K562 (cell line): ENCODE data around the gene DIP2B. TPM values are rescaled to one million over a fixed set of nuclear protein-coding genes. Genes with fewer than 3 reads are reported as not detected.

ENCODE experiments used
- ATAC-seq: fragments of 200-7000 bp; cut with Tn5 transposase; 3 replicates; pipeline ENCODE4 v1.9.1; 2020; ENCODE audit warnings: moderate library complexity
- BruUV-seq: library from RNA; stranded (reverse); fragments of 400-500 nt; replicated peaks from 2 replicates; lab custom pipeline; 2021; lab: Mats Ljungman, UMichigan
- CTCF ChIA-PET: fragments of 300-600 bp; formaldehyde crosslinking; extraction: SDS; loops from one replicate; lab custom pipeline; 2021; ENCODE audit warnings: low intra/inter-chr PET ratio; lab: Yijun Ruan, JAX
- POLR2A ChIA-PET: fragments of 300-600, 350-650 bp; sonication (Branson Sonifier 250); formaldehyde crosslinking; extraction: SDS; loops from one replicate; lab custom pipeline; 2021; ENCODE audit warnings: antibody characterized with exemption, inconsistent platforms; lab: Yijun Ruan, JAX
- DNase-seq, 4 experiments: peaks; one replicate each; pipeline versions ENCODE4 v3.0.0 to v3.0.0-alpha.2; 2011 to 2018; ENCODE audit warnings: low spot score in 3 of 4, mixed read lengths in 3 of 4; ENCODE audit errors: extremely low read depth in 1 of 4
- FAIRE-seq: peaks from 2 replicates; lab custom pipeline; 2011; peaks lifted over from hg19 to GRCh38; lab: Jason Lieb, UNC
- H2AFZ ChIP-seq: 2 replicates; pipeline ENCODE4 v1.6.0; 2011; ENCODE audit warnings: low read depth, low read length, control low read depth, inconsistent platforms
- H3K27ac ChIP-seq: fragments of 200-600 bp; 3 replicates; pipeline ENCODE4 v1.8.0; 2011; ENCODE audit warnings: low read depth, mild to moderate bottlenecking, control low read depth, inconsistent platforms, low read length, moderate library complexity, mixed read lengths; ENCODE audit errors: extremely low read depth
- H3K27me3 ChIP-seq, 2 experiments: fragments of 300-600 bp in 1 of 2; 2 replicates in 1 of 2; 3 replicates in 1 of 2; pipeline versions ENCODE4 v1.6.0 to v1.8.0; 2011; ENCODE audit warnings: inconsistent platforms in 2 of 2, low read length in 2 of 2, mild to moderate bottlenecking in 1 of 2, mixed read lengths in 1 of 2, moderate library complexity in 1 of 2; ENCODE audit not compliant: control insufficient read depth in 2 of 2, insufficient read depth in 2 of 2
- H3K36me3 ChIP-seq: fragments of 300-600 bp; 3 replicates; pipeline ENCODE4 v1.8.0; 2011; ENCODE audit warnings: mild to moderate bottlenecking, low read length, inconsistent platforms; ENCODE audit not compliant: control insufficient read depth, insufficient read depth
- H3K4me1 ChIP-seq, 2 experiments: fragments of 200-600 bp in 1 of 2; replicated peaks in 1 of 2; 2 replicates in 1 of 2; 3 replicates in 1 of 2; pipeline versions ENCODE4 v1.5.1 to v1.8.0; 2011; ENCODE audit warnings: inconsistent platforms in 2 of 2, low read length in 2 of 2, mild to moderate bottlenecking in 1 of 2, mixed read lengths in 1 of 2, moderate library complexity in 1 of 2; ENCODE audit not compliant: control insufficient read depth in 2 of 2, insufficient read depth in 2 of 2
- H3K4me2 ChIP-seq: 2 replicates; pipeline ENCODE4 v1.6.1; 2011; ENCODE audit warnings: low read length, control low read depth, inconsistent platforms, mixed read lengths; ENCODE audit not compliant: insufficient read depth
- H3K4me3 ChIP-seq: fragments of 200-600 bp; sonication (generic), shearing (Covaris generic); 2 replicates; pipeline ENCODE4 v1.5.1; 2016; ENCODE audit warnings: control low read depth, inconsistent platforms
- H3K79me2 ChIP-seq: fragments of 200-600 bp; 3 replicates; pipeline ENCODE4 v1.8.0; 2011; ENCODE audit warnings: low read length, inconsistent platforms; ENCODE audit not compliant: control insufficient read depth, insufficient read depth
- H3K9ac ChIP-seq, 2 experiments: 2 replicates each; pipeline versions ENCODE4 v1.6.0 to v1.6.1; 2011; ENCODE audit warnings: low read depth in 2 of 2, low read length in 2 of 2, control low read depth in 1 of 2, inconsistent platforms in 1 of 2, mild to moderate bottlenecking in 1 of 2, mixed read lengths in 1 of 2; ENCODE audit not compliant: insufficient read depth in 1 of 2
- H3K9me1 ChIP-seq: one replicate; pipeline ENCODE4 v1.6.0; 2011; ENCODE audit warnings: inconsistent platforms, mild to moderate bottlenecking, low read length, moderate library complexity; ENCODE audit not compliant: control insufficient read depth, insufficient read depth
- H3K9me3 ChIP-seq: replicated peaks from 2 replicates; pipeline ENCODE4 v1.5.1; 2011; ENCODE audit warnings: low read depth, low read length, inconsistent platforms; ENCODE audit not compliant: control insufficient read depth, insufficient read depth
- H4K20me1 ChIP-seq: replicated peaks from 2 replicates; pipeline ENCODE4 v1.6.1; 2011; ENCODE audit warnings: low read length, inconsistent platforms, mixed read lengths; ENCODE audit not compliant: control insufficient read depth, insufficient read depth
- ARID1B ChIP-seq: fragments of 450-650 bp; IDR thresholded peaks from 2 replicates; pipeline ENCODE4 v1.6.1; 2016; ENCODE audit warnings: antibody characterized with exemption, mild to moderate bottlenecking, inconsistent platforms
- CHD2 ChIP-seq: IDR thresholded peaks from 2 replicates; pipeline ENCODE4 v1.6.1; 2011; ENCODE audit warnings: low read depth, low read length
- CTBP1 ChIP-seq: fragments of 450-650 bp; IDR thresholded peaks from 2 replicates; pipeline ENCODE4 v1.6.1; 2016; ENCODE audit warnings: borderline replicate concordance
- ETV6 ChIP-seq, 3 experiments: fragments of 150-350 bp in 1 of 3; sonication (generic) in 1 of 3; formaldehyde crosslinking in 1 of 3; IDR thresholded peaks; 2 replicates each; pipeline versions ENCODE4 v1.6.1 to v1.8.0; 2014 to 2022; ENCODE audit warnings: borderline replicate concordance in 2 of 3, low read depth in 2 of 3, antibody characterized with exemption in 1 of 3, low read length in 1 of 3, mild to moderate bottlenecking in 1 of 3, missing genetic modification reagents in 1 of 3
- MAFK ChIP-seq: IDR thresholded peaks from 2 replicates; pipeline ENCODE4 v1.6.1; 2011; ENCODE audit warnings: low read length, improper control_type of control experiment
- MTA1 ChIP-seq: fragments of 450-650 bp; IDR thresholded peaks from 2 replicates; pipeline ENCODE4 v1.6.1; 2017; ENCODE audit warnings: borderline replicate concordance
- RCOR1 ChIP-seq, 2 experiments: IDR thresholded peaks; 2 replicates each; pipeline ENCODE4 v1.6.1; 2012; ENCODE audit warnings: low read depth in 2 of 2, low read length in 2 of 2, borderline replicate concordance in 1 of 2, improper control_type of control experiment in 1 of 2
- SPI1 ChIP-seq: IDR thresholded peaks from 2 replicates; pipeline ENCODE4 v1.6.1; 2011; ENCODE audit warnings: low read depth, low read length, control low read depth, borderline replicate concordance
- ZNF764 ChIP-seq: fragments of 250-450 bp; sonication (Bioruptor Pico); IDR thresholded peaks from 2 replicates; pipeline ENCODE4 v1.4.0; 2020; ENCODE audit warnings: low read depth, mild to moderate bottlenecking, moderate library complexity
- WGBS: fragments of 100-300 bp; shearing (Covaris generic); methylation state at CpG from one replicate; pipeline ENCODE4 v1.1.6; 2016; ENCODE audit warnings: low coverage, mixed read lengths; ENCODE audit not compliant: insufficient coverage; ENCODE audit errors: missing lambda C conversion rate; 5-methylcytosine and 5-hydroxymethylcytosine counted together
- in situ Hi-C: fragments of 300-500 bp; cut with MboI; formaldehyde crosslinking; loops from 4 replicates; pipeline ENCODE4 v1.15.0; 2018; ENCODE audit warnings: inconsistent platforms, mixed read lengths
- intact Hi-C: fragments of 100-400 bp; cut with micrococcal nuclease; formaldehyde crosslinking; loops from 2 replicates; pipeline ENCODE4 v1.14.2; 2022
- polyA plus RNA-seq, 8 experiments: library from polyadenylated mRNA; depleted of rRNA in 4 of 8; stranded (reverse) in 5 of 8; unstranded in 3 of 8; fragments of >200 nt; fragmentation: Nextera tagmentation in 2 of 8; fragmentation: Illumina TruSeq in 1 of 8; extraction: Ambion mirVana in 2 of 8; extraction: Trizol in 1 of 8; gene quantifications; 2 replicates each; pipeline versions ENCODE4 v1.2.1 to v1.2.3, GENCODE V29; 2011 to 2014; ENCODE audit warnings: inconsistent platforms in 1 of 8, missing spikeins in 1 of 8
- total RNA-seq, 7 experiments: library from RNA; depleted of rRNA in 6 of 7; stranded (reverse); fragments of >200 nt in 6 of 7; fragmentation: Illumina TruSeq in 2 of 7; extraction: Trizol in 2 of 7; gene quantifications; 2 replicates each; pipeline versions ENCODE4 v1.2.1 to v1.2.3, GENCODE V29; 2011 to 2021; ENCODE audit warnings: low replicate concordance in 1 of 7

Gene DIP2B
- total and polyA plus RNA-seq, 9 of the 15 experiments (the other 6 are each of a cell fraction or from before 2014, with no cell fraction given), result 4.6 to 26.1 (median 18.8) TPM

- BruUV-seq, result no TSS peak
- DNase-seq (no peak), FAIRE-seq (no peak), ATAC-seq (no peak)
- Histone ChIP-seq H3K4me1 (peaks cover 0 to 19% of the 10 kb centered on the region in 2 experiments; a peak in 3 of 5 replicates), H3K36me3 (peaks cover 31% of the 10 kb centered on the region; the same call in 2 of the 3 replicates), H3K4me2 (no peak overlapping the region), H3K27ac (peak overlapping the region; percentile 2; the same call in 2 of the 3 replicates), H4K20me1 (no peaks in the 10 kb centered on the region), H3K9me3 (no peaks in the 10 kb centered on the region), H3K4me3 (no peak overlapping the region), H3K79me2 (peaks cover 16% of the 10 kb centered on the region), H3K9ac (no peak overlapping the region), H3K27me3 (no peaks in the 10 kb centered on the region), H3K9me1 (no peaks in the 10 kb centered on the region), H2AFZ (no peak overlapping the region)
- in situ Hi-C loops (no loop called here), intact Hi-C loops (no loop called here)
- POLR2A ChIA-PET, result interaction anchor here (0.7 kb wide), 1 partner anchor 430 kb away, joined by 3 read pairs; no protein-coding TSS in a partner anchor
- CTCF ChIA-PET, result no interaction called here
- 62% methylated on average over 4 of the region's 5 CpGs for WGBS
- TF ChIP-seq ZNF764 (no peak), ETV6 (IDR thresholded peaks at IDR 0.05; ENCODE audit: borderline replicate concordance in 1 of 2, low read depth in 2 of 2, low read length in 1 of 2) (peak; percentile 81 to 95; a peak in 3 of 4 replicates), ETV6 (CRISPR knock-in tag; IDR thresholded peaks at IDR 0.05; ENCODE audit: borderline replicate concordance) (no peak), CTBP1 (peak; percentile 23; the same call in 1 of the 2 replicates), ARID1B (peak; percentile 24; the same call in 1 of the 2 replicates), CHD2 (no peak), SPI1 (peak; percentile 26; the same call in 1 of the 2 replicates), MAFK (0 out of 2 replicates have a peak, but pooled peaks have one; percentile 11), MTA1 (peak; percentile 49; the same call in 1 of the 2 replicates), RCOR1 (IDR thresholded peaks at IDR 0.05; ENCODE audit: borderline replicate concordance in 1 of 2, low read depth in 2 of 2, low read length in 2 of 2) (peak in 1 of 2 experiments; percentile 16; a peak in 1 of 4 replicates)
Observed at GRCh38 chr12:50626026-50626425, 121.2 kb downstream of the DIP2B start.
